ENCODE results near the gene DLL4. TPM values are rescaled to one million over a fixed set of nuclear protein-coding genes. Genes with fewer than 3 reads are reported as not detected.

DLL4 gene
- polyA plus RNA-seq, 1 donor from 2014 or later: 2.2 TPM

- no peaks in the 10 kb centered on the region for H3K9me2 ChIP-seq (ENCODE audit: insufficient read depth, low read length)
- H3K9ac ChIP-seq (ENCODE audit: low read length): no peak overlapping the region
- H3F3A ChIP-seq (ENCODE audit: insufficient read depth, low read length, poor library complexity, severe bottlenecking): peaks cover 4% of the 10 kb centered on the region
- H3K79me2 ChIP-seq (replicated peaks; ENCODE audit: insufficient read depth, low read length): peaks cover 7% of the 10 kb centered on the region
- no peak overlapping the region for H3K4me3 ChIP-seq (ENCODE audit: low read length)
- no peak overlapping the region for H2AFZ ChIP-seq (ENCODE audit: low read depth, low read length)
- H3K27me3 ChIP-seq (ENCODE audit: insufficient read depth, low read depth, low read length): no peaks in the 10 kb centered on the region
- no peaks in the 10 kb centered on the region for H3K9me3 ChIP-seq (ENCODE audit: low read length)
- H3K36me3 ChIP-seq (ENCODE audit: insufficient read depth, low read length): no peaks in the 10 kb centered on the region
- TF ChIP-seq REST (IDR thresholded peaks at IDR 0.05; ENCODE audit: borderline replicate concordance) (no peak), POLR2AphosphoS5 (IDR thresholded peaks at IDR 0.05) (no peak), MXI1 (conservative IDR thresholded peaks at IDR 0.05; ENCODE audit: poor library complexity, severe bottlenecking) (no peak), EZH2 (IDR thresholded peaks at IDR 0.05; ENCODE audit: borderline replicate concordance, insufficient read depth, low read length, poor library complexity, severe bottlenecking) (no peak), CTCF (IDR thresholded peaks at IDR 0.05; ENCODE audit: poor library complexity, severe bottlenecking) (no peak), TAF1 (IDR thresholded peaks at IDR 0.05; ENCODE audit: low read depth) (no peak), EP300 (conservative IDR thresholded peaks at IDR 0.05; ENCODE audit: poor library complexity, severe bottlenecking) (no peak), SMC3 (conservative IDR thresholded peaks at IDR 0.05; ENCODE audit: poor library complexity) (no peak)
- no peak overlapping the region for H3K4me2 ChIP-seq (ENCODE audit: low read length)
- H3K27ac ChIP-seq (ENCODE audit: low read length): no peak overlapping the region
- peaks cover 8% of the 10 kb centered on the region for H4K20me1 ChIP-seq (ENCODE audit: insufficient read depth)
These were observed 28.7 kb upstream of the DLL4 start for GRCh38 chr15:40900256-40901052.

GRCh38 chr15:40901053-40901443 is 28.1 kb upstream of the DLL4 start:
- Histone ChIP-seq H3F3A (ENCODE audit: insufficient read depth, low read length, poor library complexity, severe bottlenecking) (peaks cover 4% of the 10 kb centered on the region), H3K9me3 (ENCODE audit: low read length) (no peaks in the 10 kb centered on the region), H3K4me2 (ENCODE audit: low read length) (no peak overlapping the region), H3K79me2 (replicated peaks; ENCODE audit: insufficient read depth, low read length) (peaks cover 1% of the 10 kb centered on the region), H3K36me3 (ENCODE audit: insufficient read depth, low read length) (no peaks in the 10 kb centered on the region), H3K9me2 (ENCODE audit: insufficient read depth, low read length) (no peaks in the 10 kb centered on the region), H4K20me1 (ENCODE audit: insufficient read depth) (peaks cover 8% of the 10 kb centered on the region), H3K4me3 (ENCODE audit: low read length) (no peak overlapping the region), H3K27ac (ENCODE audit: low read length) (no peak overlapping the region), H3K9ac (ENCODE audit: low read length) (no peak overlapping the region), H2AFZ (ENCODE audit: low read depth, low read length) (no peak overlapping the region), H3K27me3 (ENCODE audit: insufficient read depth, low read depth, low read length) (no peaks in the 10 kb centered on the region)
- TF ChIP-seq EZH2 (IDR thresholded peaks at IDR 0.05; ENCODE audit: borderline replicate concordance, insufficient read depth, low read length, poor library complexity, severe bottlenecking): no peak
- no peak for TF ChIP-seq CTCF (IDR thresholded peaks at IDR 0.05; ENCODE audit: poor library complexity, severe bottlenecking)
- no peak for TF ChIP-seq REST (IDR thresholded peaks at IDR 0.05; ENCODE audit: borderline replicate concordance)
- TF ChIP-seq SMC3 (conservative IDR thresholded peaks at IDR 0.05; ENCODE audit: poor library complexity): no peak
- no peak for TF ChIP-seq RAD21 (conservative IDR thresholded peaks at IDR 0.05)
- TF ChIP-seq EP300 (conservative IDR thresholded peaks at IDR 0.05; ENCODE audit: poor library complexity, severe bottlenecking): no peak
- TF ChIP-seq TAF1 (IDR thresholded peaks at IDR 0.05; ENCODE audit: low read depth): no peak
- TF ChIP-seq POLR2AphosphoS5 (IDR thresholded peaks at IDR 0.05): no peak
- no peak for TF ChIP-seq MXI1 (conservative IDR thresholded peaks at IDR 0.05; ENCODE audit: poor library complexity, severe bottlenecking)

All from neural cell (in vitro differentiated cells).